H9 (cell line): ENCODE measurements around the gene STYXL1. TPM values are rescaled to one million over a fixed set of nuclear protein-coding genes. Genes with fewer than 3 reads are reported as not detected.

Source experiments
- DNase-seq: peaks from one replicate; pipeline ENCODE4 v3.0.0-alpha.2; 2017
- H2AFZ ChIP-seq: one replicate; pipeline ENCODE4 v1.6.1; 2013; ENCODE audit warnings: mild to moderate bottlenecking, low read length, control low read depth, moderate library complexity
- H2AK5ac ChIP-seq: 2 replicates; pipeline ENCODE4 v1.6.1; 2013; ENCODE audit warnings: low read length, control low read depth, mixed read lengths; ENCODE audit not compliant: insufficient read length
- H2BK120ac ChIP-seq: one replicate; pipeline ENCODE4 v1.6.1; 2013; ENCODE audit warnings: low read depth, mild to moderate bottlenecking, low read length, control low read depth, inconsistent platforms; ENCODE audit not compliant: poor library complexity, severe bottlenecking
- H2BK12ac ChIP-seq: 2 replicates; pipeline ENCODE4 v1.6.1; 2013; ENCODE audit warnings: low read length, control low read depth, mixed read lengths, low read depth; ENCODE audit not compliant: insufficient read length
- H2BK15ac ChIP-seq: 2 replicates; pipeline ENCODE4 v1.6.1; 2013; ENCODE audit warnings: low read depth, low read length, control low read depth
- H2BK20ac ChIP-seq: one replicate; pipeline ENCODE4 v1.6.1; 2013; ENCODE audit warnings: low read depth, mild to moderate bottlenecking, low read length, control low read depth, inconsistent platforms; ENCODE audit not compliant: poor library complexity, severe bottlenecking
- H2BK5ac ChIP-seq: 2 replicates; pipeline ENCODE4 v1.6.1; 2013; ENCODE audit warnings: low read length, control low read depth, mixed read lengths; ENCODE audit not compliant: insufficient read length
- H3K14ac ChIP-seq: 2 replicates; pipeline ENCODE4 v1.6.1; 2013; ENCODE audit warnings: low read length, control low read depth; ENCODE audit not compliant: insufficient read depth
- H3K18ac ChIP-seq: 2 replicates; pipeline ENCODE4 v1.6.1; 2013; ENCODE audit warnings: low read depth, mild to moderate bottlenecking, mixed read lengths, low read length, control low read depth; ENCODE audit not compliant: insufficient read length
- H3K23ac ChIP-seq: 2 replicates; pipeline ENCODE4 v1.6.1; 2013; ENCODE audit warnings: low read length, control low read depth, mixed read lengths, low read depth; ENCODE audit not compliant: insufficient read length
- H3K23me2 ChIP-seq: 2 replicates; pipeline ENCODE4 v1.6.1; 2013; ENCODE audit warnings: low read depth, mild to moderate bottlenecking, mixed read lengths, low read length, control low read depth; ENCODE audit not compliant: insufficient read length, poor library complexity, severe bottlenecking
- H3K27ac ChIP-seq: 2 replicates; pipeline ENCODE4 v1.5.1; 2013; ENCODE audit warnings: low read length, control low read depth, mixed read lengths, low read depth; ENCODE audit not compliant: insufficient read length
- H3K27me3 ChIP-seq: 2 replicates; pipeline ENCODE4 v1.6.1; 2013; ENCODE audit warnings: low read length, control low read depth, inconsistent platforms; ENCODE audit not compliant: insufficient read depth
- H3K4ac ChIP-seq: 2 replicates; pipeline ENCODE4 v1.6.1; 2013; ENCODE audit warnings: low read depth, mild to moderate bottlenecking, control low read depth, inconsistent platforms, low read length, moderate library complexity
- H3K4me1 ChIP-seq: 2 replicates; pipeline ENCODE4 v1.6.1; 2013; ENCODE audit warnings: low read length, control low read depth, inconsistent platforms; ENCODE audit not compliant: insufficient read depth
- H3K4me2 ChIP-seq: 2 replicates; pipeline ENCODE4 v1.6.1; 2013; ENCODE audit warnings: low read length, control low read depth, mixed read lengths; ENCODE audit not compliant: insufficient read length, insufficient read depth
- H3K56ac ChIP-seq: 2 replicates; pipeline ENCODE4 v1.6.1; 2013; ENCODE audit warnings: low read depth, mild to moderate bottlenecking, mixed read lengths, low read length, control low read depth; ENCODE audit not compliant: insufficient read length
- H3K79me1 ChIP-seq: 2 replicates; pipeline ENCODE4 v1.6.1; 2013; ENCODE audit warnings: low read depth, mild to moderate bottlenecking, moderate library complexity, low read length, control low read depth, inconsistent platforms; ENCODE audit not compliant: insufficient read depth, poor library complexity, severe bottlenecking
- H3K79me2 ChIP-seq: 2 replicates; pipeline ENCODE4 v1.6.1; 2013; ENCODE audit warnings: low read length, control low read depth, inconsistent platforms; ENCODE audit not compliant: insufficient read depth
- H3K9ac ChIP-seq: 2 replicates; pipeline ENCODE4 v1.6.1; 2013; ENCODE audit warnings: low read length, control low read depth, mixed read lengths; ENCODE audit not compliant: insufficient read length; ENCODE audit errors: extremely low read depth
- H3K9me3 ChIP-seq: one replicate; pipeline ENCODE4 v1.6.1; 2013; ENCODE audit warnings: low read depth, low read length, inconsistent platforms; ENCODE audit not compliant: control insufficient read depth
- H3T11ph ChIP-seq: one replicate; pipeline ENCODE4 v1.6.1; 2013; ENCODE audit warnings: mild to moderate bottlenecking, low read length, control low read depth, inconsistent platforms
- H4K20me1 ChIP-seq: one replicate; pipeline ENCODE4 v1.6.1; 2013; ENCODE audit not compliant: control insufficient read depth, insufficient read length, insufficient read depth
- H4K5ac ChIP-seq: 2 replicates; pipeline ENCODE4 v1.6.1; 2013; ENCODE audit warnings: low read depth, mild to moderate bottlenecking, mixed read lengths, low read length, control low read depth; ENCODE audit not compliant: insufficient read length
- H4K8ac ChIP-seq: replicated peaks from 2 replicates; pipeline ENCODE4 v1.6.1; 2013; ENCODE audit warnings: low read length, control low read depth, mixed read lengths, low read depth; ENCODE audit not compliant: insufficient read length
- H4K91ac ChIP-seq: 2 replicates; pipeline ENCODE4 v1.6.1; 2013; ENCODE audit warnings: low read depth, mild to moderate bottlenecking, moderate library complexity, mixed read lengths, low read length, control low read depth; ENCODE audit not compliant: insufficient read length
- H3K27ac Mint-ChIP-seq, 3 experiments: 2 replicates in 2 of 3; 3 replicates in 1 of 3; pipeline ENCODE4 v1.8.0; 2020 to 2021; ENCODE audit warnings: mixed read lengths in 3 of 3, mild to moderate bottlenecking in 1 of 3, moderate library complexity in 1 of 3
- H3K27me3 Mint-ChIP-seq: 2 replicates; pipeline ENCODE4 v1.8.0; 2021; ENCODE audit warnings: low read depth, mild to moderate bottlenecking, moderate library complexity, mixed read lengths
- H3K36me3 Mint-ChIP-seq, 3 experiments: 2 replicates in 2 of 3; 3 replicates in 1 of 3; pipeline ENCODE4 v1.8.0; 2020 to 2021; ENCODE audit warnings: low read depth in 3 of 3, mixed read lengths in 3 of 3; ENCODE audit not compliant: insufficient read depth in 1 of 3
- H3K4me1 Mint-ChIP-seq, 2 experiments: 2 replicates each; pipeline ENCODE4 v1.8.0; 2020; ENCODE audit warnings: mixed read lengths in 2 of 2
- H3K4me3 Mint-ChIP-seq, 2 experiments: 2 replicates in 1 of 2; 3 replicates in 1 of 2; pipeline ENCODE4 v1.8.0; 2020 to 2021; ENCODE audit warnings: mild to moderate bottlenecking in 2 of 2, mixed read lengths in 2 of 2, moderate library complexity in 1 of 2
- H3K9me3 Mint-ChIP-seq, 2 experiments: 2 replicates in 1 of 2; 3 replicates in 1 of 2; pipeline ENCODE4 v1.8.0; 2020; ENCODE audit warnings: mild to moderate bottlenecking in 2 of 2, mixed read lengths in 2 of 2, moderate library complexity in 1 of 2
- WGBS: extraction: QIAGEN DNeasy Blood & Tissue Kit; methylation state at CpG from one replicate; pipeline ENCODE4 v1.1.7; 2013; ENCODE audit warnings: missing lambda C conversion rate, low lambda C conversion rate, mixed read lengths; ENCODE audit not compliant: insufficient read length; ENCODE audit errors: extremely low coverage; 5-methylcytosine and 5-hydroxymethylcytosine counted together
- total RNA-seq: library from RNA; stranded (reverse); gene quantifications from 2 replicates; pipeline ENCODE4 v1.2.1, GENCODE V29; 2021
- TF ChIP-seq, protein P1 (sequence below): fragments of 200-600 bp; sonication (generic); conservative IDR thresholded peaks from 3 replicates; pipeline ENCODE4 v1.8.0; 2021; ENCODE audit warnings: antibody characterized with exemption, mild to moderate bottlenecking

STYXL1 gene
- total RNA-seq, 1 experiment from 2014 or later, result 38.7 TPM

DNA sequence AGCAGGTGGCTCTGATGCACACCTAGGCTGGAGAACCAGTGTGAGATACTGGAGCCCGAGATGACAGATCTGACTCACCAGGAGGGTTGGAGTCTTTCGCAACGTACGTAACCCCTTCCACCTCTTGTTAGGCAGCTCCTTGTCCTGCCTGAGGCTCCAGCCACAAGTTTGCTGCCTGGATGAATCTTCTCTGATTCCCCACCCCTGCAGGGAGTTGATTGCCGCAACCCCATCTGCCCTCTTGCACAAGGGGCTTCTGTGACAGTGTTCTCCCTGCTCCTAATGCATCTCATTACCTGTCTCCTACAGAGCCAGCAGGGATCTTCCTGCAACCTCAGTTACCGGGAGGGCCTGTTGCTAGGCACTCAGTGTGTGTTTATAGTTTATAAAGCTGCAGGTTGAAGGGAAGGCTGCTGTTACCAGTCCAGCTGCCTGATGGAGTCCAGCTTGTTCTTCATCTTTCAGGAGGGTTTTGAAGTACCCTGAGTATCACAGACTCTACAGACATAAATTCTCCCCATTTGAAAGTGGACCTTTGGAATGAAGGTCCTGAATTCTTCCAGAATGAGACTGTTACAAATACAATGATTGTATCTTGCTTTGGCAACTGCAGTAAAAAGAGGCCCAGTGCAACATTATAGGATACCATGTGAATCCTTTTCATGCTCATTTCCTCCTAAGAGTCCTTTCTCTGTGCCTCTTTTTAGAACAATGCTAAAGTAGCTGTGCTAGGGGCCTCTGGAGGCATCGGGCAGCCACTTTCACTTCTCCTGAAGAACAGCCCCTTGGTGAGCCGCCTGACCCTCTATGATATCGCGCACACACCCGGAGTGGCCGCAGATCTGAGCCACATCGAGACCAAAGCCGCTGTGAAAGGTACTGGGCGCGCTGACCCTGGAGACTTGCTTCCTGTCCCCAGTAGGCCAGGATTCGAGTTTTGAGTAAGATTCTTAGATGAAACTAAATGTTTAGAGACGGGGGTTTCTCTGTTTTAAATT lies 6.6 kb upstream of the STYXL1 start:
- Histone ChIP-seq H3K23ac (no peak overlapping the region), H4K91ac (no peak overlapping the region), H4K5ac (no peak overlapping the region), H3K79me2 (peaks cover 20% of the 10 kb centered on the region; the same call in 1 of the 2 replicates), H3K9me3 (no peaks in the 10 kb centered on the region), H3K27ac (no peak overlapping the region), H2BK5ac (no peak overlapping the region), H3K27me3 (no peaks in the 10 kb centered on the region), H2AK5ac (no peak overlapping the region), H2AFZ (no peak overlapping the region), H4K20me1 (no peaks in the 10 kb centered on the region), H4K8ac (no peak overlapping the region), H3K56ac (no peak overlapping the region), H2BK12ac (no peak overlapping the region), H3K79me1 (peaks cover 5% of the 10 kb centered on the region), H3T11ph (no peak overlapping the region), H3K4ac (no peak overlapping the region), H3K18ac (no peak overlapping the region), H2BK120ac (no peak overlapping the region), H2BK15ac (no peak overlapping the region), H3K9ac (no peak overlapping the region), H2BK20ac (no peak overlapping the region), H3K23me2 (no peaks in the 10 kb centered on the region), H3K14ac (no peak overlapping the region), H3K4me2 (no peak overlapping the region), H3K4me1 (peaks cover under 1% of the 10 kb centered on the region; the same call in 1 of the 2 replicates)
- peaks cover 8 to 13% of the 10 kb centered on the region in 2 experiments for H3K4me1 Mint-ChIP-seq
- DNase-seq, result no peak
- no CpG with 5 or more reads among the region's 18 CpGs for WGBS
- H3K36me3 Mint-ChIP-seq, result peaks cover 38 to 60% (median 57%) of the 10 kb centered on the region in 3 experiments
- no peaks in the 10 kb centered on the region for H3K27me3 Mint-ChIP-seq
- H3K4me3 Mint-ChIP-seq, result peak overlapping the region in 1 of 2 experiments; percentile 50; a peak in 2 of 5 replicates
- H3K27ac Mint-ChIP-seq, result peak overlapping the region; percentile 53 to 92 (median 55); a peak in 2 of 7 replicates
- no peaks in the 10 kb centered on the region for H3K9me3 Mint-ChIP-seq
- TF ChIP-seq, protein P1, sequence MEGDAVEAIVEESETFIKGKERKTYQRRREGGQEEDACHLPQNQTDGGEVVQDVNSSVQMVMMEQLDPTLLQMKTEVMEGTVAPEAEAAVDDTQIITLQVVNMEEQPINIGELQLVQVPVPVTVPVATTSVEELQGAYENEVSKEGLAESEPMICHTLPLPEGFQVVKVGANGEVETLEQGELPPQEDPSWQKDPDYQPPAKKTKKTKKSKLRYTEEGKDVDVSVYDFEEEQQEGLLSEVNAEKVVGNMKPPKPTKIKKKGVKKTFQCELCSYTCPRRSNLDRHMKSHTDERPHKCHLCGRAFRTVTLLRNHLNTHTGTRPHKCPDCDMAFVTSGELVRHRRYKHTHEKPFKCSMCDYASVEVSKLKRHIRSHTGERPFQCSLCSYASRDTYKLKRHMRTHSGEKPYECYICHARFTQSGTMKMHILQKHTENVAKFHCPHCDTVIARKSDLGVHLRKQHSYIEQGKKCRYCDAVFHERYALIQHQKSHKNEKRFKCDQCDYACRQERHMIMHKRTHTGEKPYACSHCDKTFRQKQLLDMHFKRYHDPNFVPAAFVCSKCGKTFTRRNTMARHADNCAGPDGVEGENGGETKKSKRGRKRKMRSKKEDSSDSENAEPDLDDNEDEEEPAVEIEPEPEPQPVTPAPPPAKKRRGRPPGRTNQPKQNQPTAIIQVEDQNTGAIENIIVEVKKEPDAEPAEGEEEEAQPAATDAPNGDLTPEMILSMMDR, result no peak
